Testis (tissue), 2 donors: ENCODE data around the gene TOMM40.

ENCODE experiments used
- POLR2A ChIP-seq: fragments of 450-650 bp; IDR thresholded peaks from one replicate; pipeline ENCODE4 v1.6.1; 2017; ENCODE audit warnings: antibody characterized with exemption, mild to moderate bottlenecking, moderate library complexity
- TF ChIP-seq, protein P1 (sequence below), 3 experiments: fragments of 450-650 bp in 2 of 3; fragments of 200-600 bp in 1 of 3; sonication (generic) in 1 of 3; IDR thresholded peaks; one replicate each; pipeline ENCODE4 v1.5.1; 2016 to 2019; ENCODE audit warnings: antibody characterized with exemption in 3 of 3, mild to moderate bottlenecking in 2 of 3, moderate library complexity in 1 of 3

DNA sequence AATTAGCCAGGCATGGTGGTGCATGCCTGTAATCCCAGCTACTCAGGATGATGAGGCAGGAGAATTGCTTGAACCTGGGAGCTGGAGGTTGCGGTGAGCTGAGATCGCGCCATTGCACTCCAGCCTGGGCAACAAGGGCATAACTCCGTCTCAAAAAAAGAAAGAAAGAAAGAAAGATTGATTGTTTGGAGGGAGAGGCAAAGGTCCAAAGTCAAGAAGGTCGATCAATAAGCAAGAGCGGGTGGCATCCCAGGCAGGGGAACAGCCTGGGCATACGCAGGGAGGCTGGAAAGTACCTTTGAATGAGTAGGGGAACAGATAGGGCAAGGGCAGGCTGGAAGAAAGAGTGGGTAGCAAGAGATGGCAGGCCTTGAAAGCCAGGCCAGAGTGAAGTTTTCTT lies 39.0 kb downstream of the TOMM40 start:
- TF ChIP-seq, protein P1, sequence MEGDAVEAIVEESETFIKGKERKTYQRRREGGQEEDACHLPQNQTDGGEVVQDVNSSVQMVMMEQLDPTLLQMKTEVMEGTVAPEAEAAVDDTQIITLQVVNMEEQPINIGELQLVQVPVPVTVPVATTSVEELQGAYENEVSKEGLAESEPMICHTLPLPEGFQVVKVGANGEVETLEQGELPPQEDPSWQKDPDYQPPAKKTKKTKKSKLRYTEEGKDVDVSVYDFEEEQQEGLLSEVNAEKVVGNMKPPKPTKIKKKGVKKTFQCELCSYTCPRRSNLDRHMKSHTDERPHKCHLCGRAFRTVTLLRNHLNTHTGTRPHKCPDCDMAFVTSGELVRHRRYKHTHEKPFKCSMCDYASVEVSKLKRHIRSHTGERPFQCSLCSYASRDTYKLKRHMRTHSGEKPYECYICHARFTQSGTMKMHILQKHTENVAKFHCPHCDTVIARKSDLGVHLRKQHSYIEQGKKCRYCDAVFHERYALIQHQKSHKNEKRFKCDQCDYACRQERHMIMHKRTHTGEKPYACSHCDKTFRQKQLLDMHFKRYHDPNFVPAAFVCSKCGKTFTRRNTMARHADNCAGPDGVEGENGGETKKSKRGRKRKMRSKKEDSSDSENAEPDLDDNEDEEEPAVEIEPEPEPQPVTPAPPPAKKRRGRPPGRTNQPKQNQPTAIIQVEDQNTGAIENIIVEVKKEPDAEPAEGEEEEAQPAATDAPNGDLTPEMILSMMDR (IDR thresholded peaks at IDR 0.05) = no peak
- no peak for TF ChIP-seq POLR2A
